Heart left ventricle (tissue), 16 donors: ENCODE results near the gene KCNH1. TPM values are rescaled to one million over a fixed set of nuclear protein-coding genes. Genes with fewer than 3 reads are reported as not detected.

Source experiments
- ATAC-seq, 4 donors: fragments of 200-7000 bp; cut with Tn5 transposase; one replicate each; pipeline ENCODE4 v1.9.1; 2020 to 2022; ENCODE audit warnings: moderate library complexity in 4 of 4, mild to moderate bottlenecking in 3 of 4, moderate number of reproducible peaks in 1 of 4
- DNase-seq, 5 donors: peaks; one replicate each; pipeline ENCODE4 v3.0.0-alpha.2; 2020
- H3K27ac ChIP-seq, 12 donors: fragments of 200-600 bp; sonication (generic) in 4 of 12; one replicate each; pipeline versions ENCODE4 v1.5.0 to v1.8.0; 2016 to 2022; ENCODE audit warnings: mild to moderate bottlenecking in 2 of 12
- H3K27me3 ChIP-seq, 9 donors: fragments of 200-600 bp; sonication (generic) in 2 of 9; one replicate each; pipeline versions ENCODE4 v1.5.1 to v1.8.0; 2016 to 2022; ENCODE audit warnings: mild to moderate bottlenecking in 3 of 9
- H3K36me3 ChIP-seq, 9 donors: fragments of 200-600 bp; sonication (generic) in 2 of 9; one replicate each; pipeline versions ENCODE4 v1.5.0 to v1.8.0; 2018 to 2022; ENCODE audit warnings: mild to moderate bottlenecking in 2 of 9
- H3K4me1 ChIP-seq, 12 donors: fragments of 200-600 bp; sonication (generic) in 4 of 12; one replicate each; pipeline versions ENCODE4 v1.5.0 to v1.8.0; 2016 to 2022; ENCODE audit warnings: mild to moderate bottlenecking in 3 of 12
- H3K4me3 ChIP-seq, 12 donors: fragments of 200-600 bp; sonication (generic) in 4 of 12; one replicate each; pipeline versions ENCODE4 v1.5.0 to v1.8.0; 2017 to 2022; ENCODE audit warnings: mild to moderate bottlenecking in 9 of 12, moderate library complexity in 4 of 12
- H3K9me3 ChIP-seq, 12 donors: fragments of 200-600 bp; sonication (generic) in 4 of 12; one replicate each; pipeline versions ENCODE4 v1.5.0 to v1.8.0; 2016 to 2022; ENCODE audit warnings: mild to moderate bottlenecking in 1 of 12
- POLR2A ChIP-seq, 2 donors: fragments of 450-650 bp; IDR thresholded peaks; one replicate each; pipeline ENCODE4 v1.6.1; 2017; ENCODE audit warnings: antibody characterized with exemption in 2 of 2, mild to moderate bottlenecking in 2 of 2, moderate library complexity in 2 of 2
- WGBS, 4 donors: extraction: QIAGEN DNeasy Blood & Tissue Kit in 2 of 4; methylation state at CpG; one replicate each; pipeline versions ENCODE4 v1.1.5 to v1.1.7; 2013 to 2018; 5-methylcytosine and 5-hydroxymethylcytosine counted together
- intact Hi-C, 10 donors: fragments of 100-400 bp; cut with DNase I; formaldehyde crosslinking; loops; one replicate each; pipeline versions ENCODE4 v1.11.1 to v1.14.2; 2022
- polyA plus RNA-seq, 2 donors: library from polyadenylated mRNA; stranded (reverse); fragments of 200-250 nt; gene quantifications; one replicate each; pipeline ENCODE4 v1.2.3, GENCODE V29; 2013
- total RNA-seq, 9 donors: library from RNA; depleted of rRNA in 2 of 9; stranded (reverse); fragments of >200 nt in 2 of 9; fragmentation: NEBNext Ultra II Directional in 3 of 9; extraction: Animal tissue kit (Norgen Biotek cat#: 25700) in 3 of 9; gene quantifications; one replicate each; pipeline versions ENCODE4 v1.1.0 to v1.2.4, GENCODE V29; 2016 to 2023
- TF ChIP-seq, protein P1 (sequence below), 12 donors: fragments of 200-600 bp; sonication (generic) in 4 of 12; IDR thresholded peaks; one replicate each; pipeline versions ENCODE4 v1.5.0 to v1.8.0; 2018 to 2022; ENCODE audit warnings: antibody characterized with exemption in 12 of 12, mild to moderate bottlenecking in 5 of 12
- donor health status: ischemic (EF 13 %, LVEDD 7.1; RV severe dilation, severe dysfunction).
- donor health status: healthy with polysubstance abuse.
- donor health status: DM: no; HTN: yes; CAD: no.
- donor health status: DM: no; HTN: no; CAD: no.
- donor health status: ischemic (EF 25% LVEDD 6.9; RV normal size, moderate dysfunction).
- donor health status: ischemic (EF 25% LVEDD 5.7; RV mildly dilated, moderate dysfunction).
- donor health status: healthy.
- donor health status: DM: yes; HTN: yes; CAD: no.
- donor health status: ischemic (EF 35%, LVEDD 5.7; RV mildly dilated, moderate dysfunction).
- donor health status: nonischemic (EF 11% LVEDD 7.7; RV severe dilation, severe dysfunction).
- donor health status: DM: yes; HTN: yes; CAD: no.
- donor health status: PGD.
- donor health status: ischemic (EF 29% LVEDD 5.4; RV normal size, mild dysfunction).
- donor health status: nonischemic (EF 23%, LVEDD 6.1; RV moderate dilation, normal function).

KCNH1 gene
- total and polyA plus RNA-seq, 11 donors = 0.03 TPM; not detected in 10

DNA sequence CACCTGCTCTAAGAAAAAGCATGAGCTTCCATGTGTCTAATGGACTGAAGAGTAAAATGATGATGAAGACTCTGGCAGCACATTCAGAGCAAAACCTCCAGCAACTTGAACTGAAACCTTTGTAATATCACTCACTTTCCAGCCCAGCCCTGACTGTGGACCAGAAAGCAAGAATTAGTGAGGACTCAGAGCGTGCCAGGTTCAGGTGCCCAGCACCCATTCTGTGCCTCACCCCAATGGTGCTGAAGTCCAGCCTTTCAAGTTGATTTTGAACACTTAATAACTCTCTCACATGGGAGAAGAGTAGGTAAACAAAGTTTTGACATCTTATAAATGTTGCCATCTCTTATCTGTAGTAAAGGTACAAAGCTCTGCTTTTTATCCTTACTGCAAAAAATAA lies 350.0 kb downstream of the KCNH1 start:
- ATAC-seq (no peak), DNase-seq (no peak)
- intact Hi-C loops = no loop called here
- WGBS, 4 donors = 63 to 81% (median 70%) methylated on average over 1 of the region's 1 CpG
- TF ChIP-seq, protein P1, sequence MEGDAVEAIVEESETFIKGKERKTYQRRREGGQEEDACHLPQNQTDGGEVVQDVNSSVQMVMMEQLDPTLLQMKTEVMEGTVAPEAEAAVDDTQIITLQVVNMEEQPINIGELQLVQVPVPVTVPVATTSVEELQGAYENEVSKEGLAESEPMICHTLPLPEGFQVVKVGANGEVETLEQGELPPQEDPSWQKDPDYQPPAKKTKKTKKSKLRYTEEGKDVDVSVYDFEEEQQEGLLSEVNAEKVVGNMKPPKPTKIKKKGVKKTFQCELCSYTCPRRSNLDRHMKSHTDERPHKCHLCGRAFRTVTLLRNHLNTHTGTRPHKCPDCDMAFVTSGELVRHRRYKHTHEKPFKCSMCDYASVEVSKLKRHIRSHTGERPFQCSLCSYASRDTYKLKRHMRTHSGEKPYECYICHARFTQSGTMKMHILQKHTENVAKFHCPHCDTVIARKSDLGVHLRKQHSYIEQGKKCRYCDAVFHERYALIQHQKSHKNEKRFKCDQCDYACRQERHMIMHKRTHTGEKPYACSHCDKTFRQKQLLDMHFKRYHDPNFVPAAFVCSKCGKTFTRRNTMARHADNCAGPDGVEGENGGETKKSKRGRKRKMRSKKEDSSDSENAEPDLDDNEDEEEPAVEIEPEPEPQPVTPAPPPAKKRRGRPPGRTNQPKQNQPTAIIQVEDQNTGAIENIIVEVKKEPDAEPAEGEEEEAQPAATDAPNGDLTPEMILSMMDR (IDR thresholded peaks at IDR 0.05) = no peak
- no peak for TF ChIP-seq POLR2A (IDR thresholded peaks at IDR 0.05)
- Histone ChIP-seq H3K36me3 (no peaks in the 10 kb centered on the region), H3K27ac (no peak overlapping the region), H3K27me3 (no peaks in the 10 kb centered on the region), H3K9me3 (no peaks in the 10 kb centered on the region), H3K4me1 (peaks cover 0 to 3% (median 0%) of the 10 kb centered on the region in 12 donors), H3K4me3 (no peak overlapping the region)

DNA sequence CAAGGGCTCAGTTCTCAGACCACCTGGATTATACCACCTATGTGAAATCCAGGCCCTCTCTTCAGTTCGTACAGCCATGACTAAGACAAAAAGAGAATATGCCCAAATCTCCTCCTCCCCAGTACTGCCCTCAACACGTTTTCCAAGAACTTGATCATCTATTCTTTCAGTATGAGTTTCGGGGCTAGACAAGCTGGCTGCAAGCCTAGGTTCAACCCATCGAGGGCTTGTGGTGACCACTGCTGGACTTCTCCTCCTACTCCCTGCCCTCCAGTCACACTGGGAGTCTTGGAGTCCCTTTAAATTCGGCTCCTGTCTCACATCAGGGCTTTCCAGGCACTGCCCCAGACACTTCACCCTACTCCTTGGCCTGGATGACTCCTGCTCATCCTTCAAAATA lies 352.3 kb downstream of the KCNH1 start:
- Histone ChIP-seq H3K36me3 (no peaks in the 10 kb centered on the region), H3K9me3 (no peaks in the 10 kb centered on the region), H3K4me3 (no peak overlapping the region), H3K27ac (no peak overlapping the region), H3K27me3 (no peaks in the 10 kb centered on the region), H3K4me1 (peaks cover 0 to 3% (median 0%) of the 10 kb centered on the region in 12 donors)
- ATAC-seq (no peak), DNase-seq (no peak)
- intact Hi-C loops = no loop called here
- TF ChIP-seq, protein P1 (IDR thresholded peaks at IDR 0.05) = no peak
- TF ChIP-seq POLR2A (IDR thresholded peaks at IDR 0.05) = no peak
- 56 to 70% (median 65%) methylated on average over 5 of the region's 5 CpGs for WGBS, 4 donors

DNA sequence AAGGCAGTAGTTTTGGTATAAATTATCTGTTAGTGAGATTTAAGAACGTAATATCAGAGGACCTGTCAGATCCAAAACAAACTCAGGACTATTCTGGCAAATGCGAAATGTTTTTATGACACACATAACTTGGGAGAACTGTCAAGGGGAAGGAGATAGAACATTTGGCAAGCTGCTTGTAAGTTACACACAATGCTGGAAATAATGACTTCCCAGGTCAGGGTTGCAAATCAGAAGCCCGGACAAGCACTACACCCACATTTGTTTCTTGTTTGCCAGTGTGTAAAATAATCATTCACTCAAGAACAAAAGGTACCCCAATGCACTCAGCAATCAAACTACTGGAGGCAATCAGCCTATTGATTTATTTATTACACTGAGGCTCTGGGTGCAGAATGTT lies 354.7 kb downstream of the KCNH1 start:
- Histone ChIP-seq H3K36me3 (no peaks in the 10 kb centered on the region), H3K27me3 (no peaks in the 10 kb centered on the region), H3K4me1 (peaks cover 0 to 3% (median 0%) of the 10 kb centered on the region in 12 donors), H3K9me3 (no peaks in the 10 kb centered on the region), H3K4me3 (no peak overlapping the region), H3K27ac (no peak overlapping the region)
- 16 to 61% (median 25%) methylated on average over 3 of the region's 3 CpGs for WGBS, 4 donors
- TF ChIP-seq, protein P1 (IDR thresholded peaks at IDR 0.05) = no peak
- TF ChIP-seq POLR2A (IDR thresholded peaks at IDR 0.05) = no peak
- ATAC-seq (no peak), DNase-seq (no peak)
- intact Hi-C loops = no loop called here

DNA sequence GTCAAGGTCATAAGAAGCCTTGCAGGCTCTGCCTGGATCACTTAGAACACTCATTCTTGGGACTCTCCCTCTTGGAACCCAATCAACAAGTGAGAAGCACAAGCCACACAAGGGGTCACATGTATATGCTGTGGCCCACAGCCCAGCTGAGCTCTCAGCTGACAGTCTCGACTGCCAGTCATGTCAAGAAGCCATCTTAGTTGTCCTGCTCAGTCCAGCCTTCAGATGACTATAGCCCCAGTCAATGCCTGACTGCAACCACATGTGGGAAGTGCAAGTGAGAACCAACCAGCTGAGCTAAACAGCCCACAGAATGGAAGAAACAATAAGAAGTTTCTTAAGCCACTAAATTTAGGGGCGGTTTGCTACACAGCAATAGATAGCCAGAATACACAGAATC lies 356.0 kb downstream of the KCNH1 start:
- H3K4me1 ChIP-seq = peaks cover 0 to 3% (median 0%) of the 10 kb centered on the region in 12 donors
- DNase-seq (no peak), ATAC-seq (no peak)
- intact Hi-C loops = no loop called here
- TF ChIP-seq, protein P1 (IDR thresholded peaks at IDR 0.05) = no peak
- no peak for TF ChIP-seq POLR2A (IDR thresholded peaks at IDR 0.05)
- no peaks in the 10 kb centered on the region for H3K9me3 ChIP-seq
- H3K4me3 ChIP-seq = no peak overlapping the region
- no peaks in the 10 kb centered on the region for H3K27me3 ChIP-seq
- WGBS, 4 donors = 79 to 97% (median 85%) methylated on average over 2 of the region's 2 CpGs
- no peaks in the 10 kb centered on the region for H3K36me3 ChIP-seq
- H3K27ac ChIP-seq = no peak overlapping the region
